ENCODE results near the gene COL9A3. TPM values are rescaled to one million over a fixed set of nuclear protein-coding genes. Genes with fewer than 3 reads are reported as not detected.

Gene COL9A3
- total RNA-seq, 1 experiment from 2014 or later, result 46.6 TPM

DNA sequence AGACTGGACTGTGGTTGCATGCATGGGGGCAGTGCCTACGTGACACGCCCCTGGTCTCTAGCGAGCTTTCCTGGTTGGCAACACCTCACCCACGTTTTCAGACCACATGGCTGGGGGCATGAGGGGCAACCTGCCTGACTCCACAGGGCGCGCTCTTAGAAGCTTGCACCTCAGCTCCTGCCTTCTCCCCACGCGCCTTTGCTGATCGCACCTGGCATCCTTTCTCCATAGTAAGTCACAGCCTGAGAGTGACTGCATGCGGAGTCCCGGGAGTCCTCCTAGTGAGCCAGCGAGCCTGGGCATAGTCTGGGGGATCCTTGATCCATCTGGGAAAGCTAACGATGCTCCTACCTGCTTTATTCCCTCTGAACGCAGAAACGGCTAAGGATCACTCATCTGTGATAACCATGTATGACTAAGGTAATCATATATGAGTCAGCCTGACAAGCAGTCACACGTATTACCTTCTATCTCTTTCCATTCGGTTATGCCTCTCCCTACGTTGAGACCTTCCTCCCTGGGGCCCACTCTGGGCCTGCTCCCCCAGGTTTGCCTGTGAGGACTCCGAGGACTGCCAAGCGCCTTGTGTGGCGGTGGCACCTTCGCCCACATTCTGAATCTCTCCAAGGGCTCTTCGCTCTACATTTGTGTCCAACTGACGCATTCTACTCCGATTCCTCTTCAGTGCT lies 40.2 kb downstream of the COL9A3 start:
- CTCF ChIA-PET, result no interaction called here
- POLR2A ChIA-PET, result no interaction called here
- peaks cover 12% of the 10 kb centered on the region for H3K4me1 ChIP-seq (ENCODE audit: control insufficient read depth, insufficient read depth, low read length)
- H3K4me3 ChIP-seq (ENCODE audit: low read depth in 2 of 2, low read length in 2 of 2), result no peak overlapping the region
- no peak overlapping the region for H3K27ac ChIP-seq (ENCODE audit: low read length)
- intact Hi-C loops (cut with micrococcal nuclease; ENCODE audit: unreplicated experiment), result no loop called here
- TF ChIP-seq, protein P1, sequence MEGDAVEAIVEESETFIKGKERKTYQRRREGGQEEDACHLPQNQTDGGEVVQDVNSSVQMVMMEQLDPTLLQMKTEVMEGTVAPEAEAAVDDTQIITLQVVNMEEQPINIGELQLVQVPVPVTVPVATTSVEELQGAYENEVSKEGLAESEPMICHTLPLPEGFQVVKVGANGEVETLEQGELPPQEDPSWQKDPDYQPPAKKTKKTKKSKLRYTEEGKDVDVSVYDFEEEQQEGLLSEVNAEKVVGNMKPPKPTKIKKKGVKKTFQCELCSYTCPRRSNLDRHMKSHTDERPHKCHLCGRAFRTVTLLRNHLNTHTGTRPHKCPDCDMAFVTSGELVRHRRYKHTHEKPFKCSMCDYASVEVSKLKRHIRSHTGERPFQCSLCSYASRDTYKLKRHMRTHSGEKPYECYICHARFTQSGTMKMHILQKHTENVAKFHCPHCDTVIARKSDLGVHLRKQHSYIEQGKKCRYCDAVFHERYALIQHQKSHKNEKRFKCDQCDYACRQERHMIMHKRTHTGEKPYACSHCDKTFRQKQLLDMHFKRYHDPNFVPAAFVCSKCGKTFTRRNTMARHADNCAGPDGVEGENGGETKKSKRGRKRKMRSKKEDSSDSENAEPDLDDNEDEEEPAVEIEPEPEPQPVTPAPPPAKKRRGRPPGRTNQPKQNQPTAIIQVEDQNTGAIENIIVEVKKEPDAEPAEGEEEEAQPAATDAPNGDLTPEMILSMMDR (IDR thresholded peaks at IDR 0.05), result no peak
- TF ChIP-seq POLR2AphosphoS5 (IDR thresholded peaks at IDR 0.05; ENCODE audit: low read depth, low read length) (no peak), SIN3A (IDR thresholded peaks at IDR 0.05; ENCODE audit: borderline replicate concordance, insufficient read depth, low read depth, low read length) (no peak), TCF7L2 (IDR thresholded peaks at IDR 0.05; ENCODE audit: low read depth, low read length) (no peak)
- TF ChIP-seq, protein P2, sequence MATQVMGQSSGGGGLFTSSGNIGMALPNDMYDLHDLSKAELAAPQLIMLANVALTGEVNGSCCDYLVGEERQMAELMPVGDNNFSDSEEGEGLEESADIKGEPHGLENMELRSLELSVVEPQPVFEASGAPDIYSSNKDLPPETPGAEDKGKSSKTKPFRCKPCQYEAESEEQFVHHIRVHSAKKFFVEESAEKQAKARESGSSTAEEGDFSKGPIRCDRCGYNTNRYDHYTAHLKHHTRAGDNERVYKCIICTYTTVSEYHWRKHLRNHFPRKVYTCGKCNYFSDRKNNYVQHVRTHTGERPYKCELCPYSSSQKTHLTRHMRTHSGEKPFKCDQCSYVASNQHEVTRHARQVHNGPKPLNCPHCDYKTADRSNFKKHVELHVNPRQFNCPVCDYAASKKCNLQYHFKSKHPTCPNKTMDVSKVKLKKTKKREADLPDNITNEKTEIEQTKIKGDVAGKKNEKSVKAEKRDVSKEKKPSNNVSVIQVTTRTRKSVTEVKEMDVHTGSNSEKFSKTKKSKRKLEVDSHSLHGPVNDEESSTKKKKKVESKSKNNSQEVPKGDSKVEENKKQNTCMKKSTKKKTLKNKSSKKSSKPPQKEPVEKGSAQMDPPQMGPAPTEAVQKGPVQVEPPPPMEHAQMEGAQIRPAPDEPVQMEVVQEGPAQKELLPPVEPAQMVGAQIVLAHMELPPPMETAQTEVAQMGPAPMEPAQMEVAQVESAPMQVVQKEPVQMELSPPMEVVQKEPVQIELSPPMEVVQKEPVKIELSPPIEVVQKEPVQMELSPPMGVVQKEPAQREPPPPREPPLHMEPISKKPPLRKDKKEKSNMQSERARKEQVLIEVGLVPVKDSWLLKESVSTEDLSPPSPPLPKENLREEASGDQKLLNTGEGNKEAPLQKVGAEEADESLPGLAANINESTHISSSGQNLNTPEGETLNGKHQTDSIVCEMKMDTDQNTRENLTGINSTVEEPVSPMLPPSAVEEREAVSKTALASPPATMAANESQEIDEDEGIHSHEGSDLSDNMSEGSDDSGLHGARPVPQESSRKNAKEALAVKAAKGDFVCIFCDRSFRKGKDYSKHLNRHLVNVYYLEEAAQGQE (IDR thresholded peaks at IDR 0.05; ENCODE audit: insufficient read depth in 1 of 2, low read depth in 2 of 2, low read length in 1 of 2), result no peak
- DNase-seq (ENCODE audit: low read depth, low spot score) (no peak), ATAC-seq (no peak)
- no peaks in the 10 kb centered on the region for H3K27me3 ChIP-seq (ENCODE audit: control insufficient read depth, insufficient read depth, low read length)
- in situ Hi-C loops (cut with HindIII; ENCODE audit: low pct_unique_long_range_greater_than_20kb, low sequenced_read_pairs), result no loop called here
- BruUV-seq (replicated peaks), result no TSS peak
- peaks cover 10% of the 10 kb centered on the region for H3K36me3 ChIP-seq (ENCODE audit: control insufficient read depth, insufficient read depth, low read length)
- H3K9me3 ChIP-seq (ENCODE audit: control insufficient read depth, insufficient read depth, low read depth, low read length), result no peaks in the 10 kb centered on the region

DNA sequence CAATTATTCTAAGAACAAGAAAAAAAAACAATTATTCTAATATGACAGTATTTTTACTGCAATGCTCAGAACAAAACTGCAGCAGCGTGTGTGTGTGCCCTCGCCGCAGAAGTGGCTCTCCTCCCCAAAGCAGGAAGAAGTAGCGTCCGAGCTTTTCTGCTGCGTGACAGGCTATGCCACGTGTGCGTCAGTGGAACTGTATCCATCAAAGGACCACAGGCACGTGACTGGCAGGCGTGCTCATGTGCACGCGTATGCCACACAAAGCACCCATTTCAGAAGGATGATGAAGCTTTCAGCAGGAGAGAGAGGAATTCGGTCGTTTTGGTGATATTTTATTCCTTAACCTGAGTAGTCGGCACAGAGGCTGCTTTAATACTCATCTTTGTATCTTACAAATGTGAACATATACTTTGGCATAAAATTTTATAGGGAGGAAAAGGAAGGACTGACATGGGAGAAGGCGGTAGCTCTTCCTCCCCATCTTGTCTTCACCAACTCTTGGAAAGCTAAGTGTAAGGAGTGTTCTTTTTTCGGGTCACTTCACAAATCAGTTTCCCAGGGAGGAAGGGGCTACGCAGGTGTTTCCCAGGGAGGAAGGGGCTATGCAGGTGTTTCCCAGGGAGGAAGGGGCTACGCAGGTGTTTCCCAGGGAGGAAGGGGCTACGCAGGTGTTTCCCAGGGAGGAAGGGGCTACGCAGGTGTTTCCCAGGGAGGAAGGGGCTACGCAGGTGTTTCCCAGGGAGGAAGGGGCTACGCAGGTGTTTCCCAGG lies 41.4 kb downstream of the COL9A3 start:
- no TSS peak for BruUV-seq (replicated peaks)
- in situ Hi-C loops (cut with HindIII; ENCODE audit: low pct_unique_long_range_greater_than_20kb, low sequenced_read_pairs), result no loop called here
- no peak for DNase-seq (ENCODE audit: low read depth, low spot score)

More for the DNA sequence above, 41.4 kb downstream of the COL9A3 start:
- H3K36me3 ChIP-seq (ENCODE audit: control insufficient read depth, insufficient read depth, low read length), result peaks cover 8% of the 10 kb centered on the region
- no peak for ATAC-seq
- H3K9me3 ChIP-seq (ENCODE audit: control insufficient read depth, insufficient read depth, low read depth, low read length), result no peaks in the 10 kb centered on the region
- no peak for TF ChIP-seq POLR2AphosphoS5 (IDR thresholded peaks at IDR 0.05; ENCODE audit: low read depth, low read length)
- no peak for TF ChIP-seq TCF7L2 (IDR thresholded peaks at IDR 0.05; ENCODE audit: low read depth, low read length)
- TF ChIP-seq, protein P1 (IDR thresholded peaks at IDR 0.05), result no peak
- TF ChIP-seq, protein P2 (IDR thresholded peaks at IDR 0.05; ENCODE audit: insufficient read depth in 1 of 2, low read depth in 2 of 2, low read length in 1 of 2), result no peak
- no peak for TF ChIP-seq SIN3A (IDR thresholded peaks at IDR 0.05; ENCODE audit: borderline replicate concordance, insufficient read depth, low read depth, low read length)
- no peaks in the 10 kb centered on the region for H3K27me3 ChIP-seq (ENCODE audit: control insufficient read depth, insufficient read depth, low read length)
- POLR2A ChIA-PET, result no interaction called here
- CTCF ChIA-PET, result no interaction called here
- H3K27ac ChIP-seq (ENCODE audit: low read length), result no peak overlapping the region
- peaks cover 12% of the 10 kb centered on the region for H3K4me1 ChIP-seq (ENCODE audit: control insufficient read depth, insufficient read depth, low read length)
- intact Hi-C loops (cut with micrococcal nuclease; ENCODE audit: unreplicated experiment), result no loop called here
- H3K4me3 ChIP-seq (ENCODE audit: low read depth in 2 of 2, low read length in 2 of 2), result no peak overlapping the region
